ENCODE data around the gene TPCN2. TPM values are rescaled to one million over a fixed set of nuclear protein-coding genes. Genes with fewer than 3 reads are reported as not detected.
A peak's percentile ranks its signal among the peaks of the same experiment; 100 is the strongest.

TPCN2 gene
- total RNA-seq, 6 experiments from 2014 or later: 8.0 to 11.2 (median 9.0) TPM

GRCh38 chr11:69012092-69013008 lies 36.4 kb upstream of the TPCN2 start:
- peaks cover 7% of the 10 kb centered on the region; the same call in 1 of the 2 replicates for H3K36me3 Mint-ChIP-seq (ENCODE audit: low read depth)
- H3K27ac Mint-ChIP-seq: peak overlapping the region; percentile 84
- H3K9me3 Mint-ChIP-seq: no peaks in the 10 kb centered on the region
- peaks cover 9% of the 10 kb centered on the region for H3K27me3 Mint-ChIP-seq (ENCODE audit: insufficient read depth)
- H3K4me3 Mint-ChIP-seq: peak overlapping the region; percentile 87
- TF ChIP-seq CTCF (IDR thresholded peaks at IDR 0.05): peak; percentile 28; the same call in 1 of the 2 replicates
- peak; percentile 68 for DNase-seq
- peaks cover 51% of the 10 kb centered on the region for H3K4me1 Mint-ChIP-seq (ENCODE audit: low read depth)

- H3K4me3 Mint-ChIP-seq: peak within 1 kb of the TSS; percentile 87
- H3K27ac Mint-ChIP-seq: peak within 1 kb of the TSS; percentile 84
- H3K4me1 Mint-ChIP-seq (ENCODE audit: low read depth): peaks cover 46% of the 10 kb centered on the region
- H3K9me3 Mint-ChIP-seq: no peaks in the 10 kb centered on the region
- DNase-seq: peak; percentile 84
- peaks cover 9% of the 10 kb centered on the region for H3K27me3 Mint-ChIP-seq (ENCODE audit: insufficient read depth)
- H3K36me3 Mint-ChIP-seq (ENCODE audit: low read depth): no peaks in the 10 kb centered on the region
- peak; percentile 83 for TF ChIP-seq CTCF (IDR thresholded peaks at IDR 0.05)
Measured at GRCh38 chr11:69013009-69013951, 35.5 kb upstream of the TPCN2 start, which contains the start of gene MRGPRF. Gene MRGPRF (minus strand): TSS chr11:69013246. CDS start chr11:69009901, 3,345 bp downstream.

GRCh38 chr11:69014084-69014851 lies 34.5 kb upstream of the TPCN2 start:
- no peak for DNase-seq
- peak overlapping the region; percentile 87 for H3K4me3 Mint-ChIP-seq
- H3K9me3 Mint-ChIP-seq: no peaks in the 10 kb centered on the region
- peak overlapping the region; percentile 84; the same call in 1 of the 2 replicates for H3K27ac Mint-ChIP-seq
- peaks cover 46% of the 10 kb centered on the region for H3K4me1 Mint-ChIP-seq (ENCODE audit: low read depth)
- peaks cover 9% of the 10 kb centered on the region for H3K27me3 Mint-ChIP-seq (ENCODE audit: insufficient read depth)
- no peaks in the 10 kb centered on the region for H3K36me3 Mint-ChIP-seq (ENCODE audit: low read depth)
- no peak for TF ChIP-seq CTCF (IDR thresholded peaks at IDR 0.05)

- H3K27me3 Mint-ChIP-seq (ENCODE audit: insufficient read depth): peaks cover 9% of the 10 kb centered on the region
- no peak overlapping the region for H3K4me3 Mint-ChIP-seq
- H3K4me1 Mint-ChIP-seq (ENCODE audit: low read depth): peaks cover 42% of the 10 kb centered on the region
- DNase-seq: no peak
- no peaks in the 10 kb centered on the region for H3K36me3 Mint-ChIP-seq (ENCODE audit: low read depth)
- H3K27ac Mint-ChIP-seq: no peak overlapping the region
- no peak for TF ChIP-seq CTCF (IDR thresholded peaks at IDR 0.05)
- H3K9me3 Mint-ChIP-seq: no peaks in the 10 kb centered on the region
Measured at GRCh38 chr11:69014898-69015549, 33.7 kb upstream of the TPCN2 start.

Measured in HFFc6 (cell line).